Erythroblast (primary cell): Measurements from ENCODE around the gene ZNF385A.

ENCODE experiments used
- GATA1 ChIP-seq: IDR thresholded peaks from 2 replicates; pipeline ENCODE4 v1.6.1; 2011; ENCODE audit warnings: low read depth, mild to moderate bottlenecking, control low read depth, low read length, moderate library complexity
- POLR2A ChIP-seq: IDR thresholded peaks from 2 replicates; pipeline ENCODE4 v1.6.1; 2011; ENCODE audit warnings: mild to moderate bottlenecking, low read length

GRCh38 chr12:54405106-54405505 is 20.6 kb upstream of the ZNF385A start:
- TF ChIP-seq POLR2A (no peak), GATA1 (no peak)
